OCI-LY1 (cell line): ENCODE measurements around the gene CIC.

Source experiments
- EZH2 ChIP-seq: fragments of 200-600 bp; sonication (generic), shearing (Covaris generic); IDR thresholded peaks from 2 replicates; pipeline ENCODE4 v1.8.0; 2017; ENCODE audit warnings: borderline replicate concordance, mixed run types, mild to moderate bottlenecking, antibody characterized with exemption, low read length, moderate library complexity, mixed read lengths
- TF ChIP-seq, protein P1 (sequence below): fragments of 200-600 bp; sonication (generic), shearing (Covaris generic); IDR thresholded peaks from 2 replicates; pipeline ENCODE4 v1.5.1; 2017; ENCODE audit warnings: mild to moderate bottlenecking, antibody characterized with exemption, low read length, moderate library complexity, mixed read lengths

DNA sequence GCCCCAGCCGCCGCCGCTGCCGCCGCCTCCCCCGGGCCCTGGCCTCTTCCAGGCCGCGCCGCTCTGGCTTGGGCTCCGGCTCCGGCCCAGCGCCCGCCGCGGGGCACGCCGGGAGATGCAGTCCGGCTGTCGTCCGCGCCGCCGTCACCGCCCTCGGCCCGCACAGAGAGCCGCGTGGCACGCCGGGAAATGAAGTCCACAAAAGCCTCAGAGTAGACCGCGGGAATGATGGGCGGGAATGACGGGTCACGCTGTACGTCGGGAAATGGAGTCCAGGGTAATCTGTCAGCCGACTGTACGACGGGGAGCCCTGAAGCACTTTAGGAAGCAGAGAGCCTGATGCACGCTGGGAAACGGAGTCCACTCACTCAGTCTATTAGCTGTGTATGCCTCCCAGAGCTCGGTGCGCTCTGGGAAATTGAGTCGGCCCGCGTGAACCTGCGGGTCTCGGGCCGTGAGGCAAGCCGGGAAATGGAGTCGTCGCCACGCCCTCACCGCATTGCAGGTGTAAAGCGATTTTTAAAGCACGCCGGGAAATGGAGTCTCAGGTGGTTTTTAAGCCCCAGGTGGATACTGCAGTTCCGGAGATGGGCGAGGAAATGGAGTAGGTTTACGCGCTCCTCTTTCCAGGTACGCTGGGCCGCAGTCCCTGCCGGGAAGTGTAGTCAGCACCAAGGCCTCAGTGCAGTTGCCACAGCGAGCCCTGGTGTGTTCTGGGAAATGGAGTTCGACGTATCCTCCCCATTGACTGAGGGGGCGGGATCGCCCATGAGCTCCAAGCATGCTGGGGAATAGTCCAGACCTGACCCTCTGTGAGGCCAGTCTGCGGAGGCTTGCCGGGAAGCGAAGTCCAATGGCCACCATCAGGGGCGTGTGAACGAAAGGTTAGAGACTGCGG lies 26.3 kb upstream of the CIC start, which contains the start of gene GSK3A:
- TF ChIP-seq, protein P1, sequence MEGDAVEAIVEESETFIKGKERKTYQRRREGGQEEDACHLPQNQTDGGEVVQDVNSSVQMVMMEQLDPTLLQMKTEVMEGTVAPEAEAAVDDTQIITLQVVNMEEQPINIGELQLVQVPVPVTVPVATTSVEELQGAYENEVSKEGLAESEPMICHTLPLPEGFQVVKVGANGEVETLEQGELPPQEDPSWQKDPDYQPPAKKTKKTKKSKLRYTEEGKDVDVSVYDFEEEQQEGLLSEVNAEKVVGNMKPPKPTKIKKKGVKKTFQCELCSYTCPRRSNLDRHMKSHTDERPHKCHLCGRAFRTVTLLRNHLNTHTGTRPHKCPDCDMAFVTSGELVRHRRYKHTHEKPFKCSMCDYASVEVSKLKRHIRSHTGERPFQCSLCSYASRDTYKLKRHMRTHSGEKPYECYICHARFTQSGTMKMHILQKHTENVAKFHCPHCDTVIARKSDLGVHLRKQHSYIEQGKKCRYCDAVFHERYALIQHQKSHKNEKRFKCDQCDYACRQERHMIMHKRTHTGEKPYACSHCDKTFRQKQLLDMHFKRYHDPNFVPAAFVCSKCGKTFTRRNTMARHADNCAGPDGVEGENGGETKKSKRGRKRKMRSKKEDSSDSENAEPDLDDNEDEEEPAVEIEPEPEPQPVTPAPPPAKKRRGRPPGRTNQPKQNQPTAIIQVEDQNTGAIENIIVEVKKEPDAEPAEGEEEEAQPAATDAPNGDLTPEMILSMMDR, result no peak
- no peak for TF ChIP-seq EZH2
